ENCODE measurements around the gene IGSF9.

IGSF9 gene

GRCh38 chr1:159974350-159974965, 29.0 kb upstream of the IGSF9 start:
- DNase-seq (ENCODE audit: low spot score): no peak

GRCh38 chr1:159973350-159973940, 28.0 kb upstream of the IGSF9 start:
- no peak for DNase-seq (ENCODE audit: low spot score)

GRCh38 chr1:159972443-159973205, 27.2 kb upstream of the IGSF9 start:
- no peak for DNase-seq (ENCODE audit: low spot score)

- no peak for DNase-seq (ENCODE audit: low spot score)
Observed at GRCh38 chr1:159970932-159971342, 25.5 kb upstream of the IGSF9 start.

- no peak for DNase-seq (ENCODE audit: low spot score)
Observed at GRCh38 chr1:159968901-159969300, 23.5 kb upstream of the IGSF9 start.

GRCh38 chr1:159965263-159965662, 19.9 kb upstream of the IGSF9 start:
- DNase-seq (ENCODE audit: low spot score): no peak

- DNase-seq (ENCODE audit: low spot score): no peak
Observed at GRCh38 chr1:159964144-159964543, 18.7 kb upstream of the IGSF9 start.

GRCh38 chr1:159962176-159962575, 16.8 kb upstream of the IGSF9 start:
- no peak for DNase-seq (ENCODE audit: low spot score)

- no peak for DNase-seq (ENCODE audit: low spot score)
Observed at GRCh38 chr1:159961636-159962035, 16.2 kb upstream of the IGSF9 start.

GRCh38 chr1:159960721-159961381, 15.4 kb upstream of the IGSF9 start:
- DNase-seq (ENCODE audit: low spot score): peak; percentile 88

GRCh38 chr1:159959451-159959850, 14.0 kb upstream of the IGSF9 start:
- DNase-seq (ENCODE audit: low spot score): no peak

GRCh38 chr1:159958719-159959380, 13.4 kb upstream of the IGSF9 start:
- no peak for DNase-seq (ENCODE audit: low spot score)

- DNase-seq (ENCODE audit: low spot score): no peak
Observed at GRCh38 chr1:159957824-159958268, 12.4 kb upstream of the IGSF9 start.

GRCh38 chr1:159955456-159955855, 10.0 kb upstream of the IGSF9 start:
- no peak for DNase-seq (ENCODE audit: low spot score)

GRCh38 chr1:159953536-159954515, 8.4 kb upstream of the IGSF9 start, which contains the start of gene SLAMF9:
Gene SLAMF9, minus strand, starts transcription at chr1:159954237. Its CDS starts 100 bp downstream, at chr1:159954137.
- DNase-seq (ENCODE audit: low spot score): no peak

- no peak for DNase-seq (ENCODE audit: low spot score)
Observed at GRCh38 chr1:159952932-159953331, 7.5 kb upstream of the IGSF9 start.

- no peak for DNase-seq (ENCODE audit: low spot score)
Observed at GRCh38 chr1:159951551-159951950, 6.1 kb upstream of the IGSF9 start.

- no peak for DNase-seq (ENCODE audit: low spot score)
Observed at GRCh38 chr1:159951016-159951415, 5.6 kb upstream of the IGSF9 start.

- DNase-seq (ENCODE audit: low spot score): no peak
Observed at GRCh38 chr1:159949981-159950381, 4.6 kb upstream of the IGSF9 start.

GRCh38 chr1:159949123-159949522, 3.7 kb upstream of the IGSF9 start:
- no peak for DNase-seq (ENCODE audit: low spot score)

- DNase-seq (ENCODE audit: low spot score): no peak
Observed at GRCh38 chr1:159947942-159948341, 2.5 kb upstream of the IGSF9 start.
